Transverse colon (tissue), 4 donors: ENCODE data around the gene VPS51.

Experiments used
- POLR2AphosphoS5 ChIP-seq, 3 donors: sonication (generic); formaldehyde crosslinking; IDR thresholded peaks; one replicate each; pipeline ENCODE4 v1.6.1; 2016; ENCODE audit warnings: antibody characterized with exemption in 3 of 3
- TF ChIP-seq, protein P1 (sequence below), 5 experiments: fragments of 200-600 bp in 3 of 5; fragments of 450-650 bp in 2 of 5; sonication (generic) in 3 of 5; IDR thresholded peaks; 1 replicate in 2 of 5; 2 replicates in 3 of 5; pipeline ENCODE4 v1.5.1; 2016 to 2017; ENCODE audit warnings: antibody characterized with exemption in 5 of 5, inconsistent platforms in 3 of 5, mild to moderate bottlenecking in 2 of 5, moderate library complexity in 1 of 5

DNA sequence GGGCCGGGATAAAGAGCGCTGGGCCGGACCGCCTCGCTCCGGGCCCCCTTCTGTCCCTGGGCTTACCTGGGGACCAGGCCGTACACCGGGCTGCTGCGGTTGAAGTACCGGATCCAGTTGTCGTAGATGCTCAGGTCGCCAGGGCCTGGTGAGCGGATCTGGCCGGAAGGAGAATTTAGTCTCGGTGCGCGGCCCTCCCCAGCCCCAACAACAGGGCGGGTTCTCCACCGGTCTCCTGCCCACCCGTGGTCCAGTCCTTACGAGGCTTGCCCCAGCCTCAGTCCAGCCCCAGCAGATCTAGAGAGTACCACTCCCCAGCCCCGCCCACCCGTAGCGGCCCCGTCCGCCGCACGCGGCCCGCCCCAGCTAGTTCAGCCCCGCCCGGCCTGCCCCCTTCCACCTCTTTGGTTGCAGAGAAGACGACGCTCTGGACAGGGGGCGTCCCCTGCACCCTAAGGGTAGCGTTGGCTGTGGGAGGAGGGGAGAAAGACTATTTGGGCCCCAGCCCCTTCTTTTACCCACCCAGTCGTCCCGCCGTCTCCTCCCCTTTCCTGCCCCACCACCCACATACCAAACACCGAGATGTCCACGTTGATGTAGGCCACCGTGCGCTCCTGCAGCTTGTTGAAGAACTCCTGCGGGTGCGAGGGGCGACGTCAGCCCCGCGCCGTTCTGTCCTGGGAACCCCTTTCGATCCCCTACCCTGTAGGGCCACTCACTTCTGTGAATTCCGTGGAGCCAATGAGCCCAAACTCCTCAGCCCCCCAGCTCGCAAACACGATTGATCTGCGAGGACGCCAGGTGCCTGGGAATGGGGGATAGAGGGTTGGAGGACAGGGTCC lies 48.2 kb upstream of the VPS51 start:
- TF ChIP-seq, protein P1, sequence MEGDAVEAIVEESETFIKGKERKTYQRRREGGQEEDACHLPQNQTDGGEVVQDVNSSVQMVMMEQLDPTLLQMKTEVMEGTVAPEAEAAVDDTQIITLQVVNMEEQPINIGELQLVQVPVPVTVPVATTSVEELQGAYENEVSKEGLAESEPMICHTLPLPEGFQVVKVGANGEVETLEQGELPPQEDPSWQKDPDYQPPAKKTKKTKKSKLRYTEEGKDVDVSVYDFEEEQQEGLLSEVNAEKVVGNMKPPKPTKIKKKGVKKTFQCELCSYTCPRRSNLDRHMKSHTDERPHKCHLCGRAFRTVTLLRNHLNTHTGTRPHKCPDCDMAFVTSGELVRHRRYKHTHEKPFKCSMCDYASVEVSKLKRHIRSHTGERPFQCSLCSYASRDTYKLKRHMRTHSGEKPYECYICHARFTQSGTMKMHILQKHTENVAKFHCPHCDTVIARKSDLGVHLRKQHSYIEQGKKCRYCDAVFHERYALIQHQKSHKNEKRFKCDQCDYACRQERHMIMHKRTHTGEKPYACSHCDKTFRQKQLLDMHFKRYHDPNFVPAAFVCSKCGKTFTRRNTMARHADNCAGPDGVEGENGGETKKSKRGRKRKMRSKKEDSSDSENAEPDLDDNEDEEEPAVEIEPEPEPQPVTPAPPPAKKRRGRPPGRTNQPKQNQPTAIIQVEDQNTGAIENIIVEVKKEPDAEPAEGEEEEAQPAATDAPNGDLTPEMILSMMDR (IDR thresholded peaks at IDR 0.05), result no peak
- TF ChIP-seq POLR2AphosphoS5 (IDR thresholded peaks at IDR 0.05), result no peak
